Nephron progenitor cell (in vitro differentiated cells): ENCODE measurements around the gene RAI14.
A peak's percentile ranks its signal among the peaks of the same experiment; 100 is the strongest.

Experiments
- DNase-seq: peaks from one replicate; pipeline ENCODE4 v3.0.0; 2021
- H3K27ac Mint-ChIP-seq: 2 replicates; pipeline ENCODE4 v1.8.0; 2021; ENCODE audit warnings: mild to moderate bottlenecking, moderate library complexity, mixed read lengths
- H3K27me3 Mint-ChIP-seq: 2 replicates; pipeline ENCODE4 v1.8.0; 2021; ENCODE audit warnings: mild to moderate bottlenecking, low read depth, mixed read lengths; ENCODE audit not compliant: poor library complexity
- H3K36me3 Mint-ChIP-seq: 2 replicates; pipeline ENCODE4 v1.8.0; 2021; ENCODE audit warnings: low read depth, mixed read lengths
- H3K4me1 Mint-ChIP-seq: 2 replicates; pipeline ENCODE4 v1.8.0; 2021; ENCODE audit warnings: mixed read lengths
- H3K4me3 Mint-ChIP-seq: 2 replicates; pipeline ENCODE4 v1.8.0; 2021; ENCODE audit warnings: mild to moderate bottlenecking, moderate library complexity, mixed read lengths
- H3K9me3 Mint-ChIP-seq: 2 replicates; pipeline ENCODE4 v1.8.0; 2021; ENCODE audit warnings: mild to moderate bottlenecking, moderate library complexity, mixed read lengths
- TF ChIP-seq, protein P1 (sequence below): fragments of 200-600 bp; sonication (generic); IDR thresholded peaks from 2 replicates; pipeline ENCODE4 v1.5.0; 2021; ENCODE audit warnings: antibody characterized with exemption

RAI14 gene

DNA sequence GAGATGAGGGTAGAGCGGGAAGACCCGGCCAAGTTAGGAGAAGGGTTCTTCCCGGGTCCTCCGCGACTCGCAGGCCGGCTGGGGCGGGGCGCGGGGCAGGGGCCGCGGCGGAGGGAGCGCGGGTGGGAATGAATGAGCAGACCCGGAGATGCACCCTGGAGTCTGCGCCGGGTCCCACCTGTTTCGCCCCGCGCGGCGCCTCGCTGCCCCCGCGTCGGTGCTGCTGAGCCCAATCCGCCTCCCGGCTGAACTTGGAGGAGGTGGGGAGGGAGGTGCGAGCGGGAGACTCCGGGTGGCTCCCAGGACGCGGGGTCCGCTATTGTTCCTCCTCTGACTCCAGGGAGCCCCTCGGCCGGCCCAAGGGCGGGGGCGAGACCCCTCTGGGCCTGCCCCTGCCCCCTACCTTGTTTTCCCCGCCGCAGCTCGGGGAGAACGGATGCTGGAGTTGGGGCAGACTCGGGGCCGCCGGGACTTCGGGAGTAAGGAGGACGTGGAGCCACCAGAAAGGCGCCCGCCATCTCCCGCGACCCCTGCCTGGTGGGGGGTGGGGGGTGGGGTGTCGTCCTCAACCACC lies 659 bp downstream of the RAI14 start:
- H3K4me3 Mint-ChIP-seq, result peak overlapping the region; percentile 94
- H3K27me3 Mint-ChIP-seq, result peaks cover 28% of the 10 kb centered on the region
- H3K4me1 Mint-ChIP-seq, result peaks cover 32% of the 10 kb centered on the region
- DNase-seq, result peak; percentile 45
- TF ChIP-seq, protein P1, sequence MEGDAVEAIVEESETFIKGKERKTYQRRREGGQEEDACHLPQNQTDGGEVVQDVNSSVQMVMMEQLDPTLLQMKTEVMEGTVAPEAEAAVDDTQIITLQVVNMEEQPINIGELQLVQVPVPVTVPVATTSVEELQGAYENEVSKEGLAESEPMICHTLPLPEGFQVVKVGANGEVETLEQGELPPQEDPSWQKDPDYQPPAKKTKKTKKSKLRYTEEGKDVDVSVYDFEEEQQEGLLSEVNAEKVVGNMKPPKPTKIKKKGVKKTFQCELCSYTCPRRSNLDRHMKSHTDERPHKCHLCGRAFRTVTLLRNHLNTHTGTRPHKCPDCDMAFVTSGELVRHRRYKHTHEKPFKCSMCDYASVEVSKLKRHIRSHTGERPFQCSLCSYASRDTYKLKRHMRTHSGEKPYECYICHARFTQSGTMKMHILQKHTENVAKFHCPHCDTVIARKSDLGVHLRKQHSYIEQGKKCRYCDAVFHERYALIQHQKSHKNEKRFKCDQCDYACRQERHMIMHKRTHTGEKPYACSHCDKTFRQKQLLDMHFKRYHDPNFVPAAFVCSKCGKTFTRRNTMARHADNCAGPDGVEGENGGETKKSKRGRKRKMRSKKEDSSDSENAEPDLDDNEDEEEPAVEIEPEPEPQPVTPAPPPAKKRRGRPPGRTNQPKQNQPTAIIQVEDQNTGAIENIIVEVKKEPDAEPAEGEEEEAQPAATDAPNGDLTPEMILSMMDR, result no peak
- no peaks in the 10 kb centered on the region for H3K9me3 Mint-ChIP-seq
- peaks cover 11% of the 10 kb centered on the region for H3K36me3 Mint-ChIP-seq
- H3K27ac Mint-ChIP-seq, result no peak overlapping the region

DNA sequence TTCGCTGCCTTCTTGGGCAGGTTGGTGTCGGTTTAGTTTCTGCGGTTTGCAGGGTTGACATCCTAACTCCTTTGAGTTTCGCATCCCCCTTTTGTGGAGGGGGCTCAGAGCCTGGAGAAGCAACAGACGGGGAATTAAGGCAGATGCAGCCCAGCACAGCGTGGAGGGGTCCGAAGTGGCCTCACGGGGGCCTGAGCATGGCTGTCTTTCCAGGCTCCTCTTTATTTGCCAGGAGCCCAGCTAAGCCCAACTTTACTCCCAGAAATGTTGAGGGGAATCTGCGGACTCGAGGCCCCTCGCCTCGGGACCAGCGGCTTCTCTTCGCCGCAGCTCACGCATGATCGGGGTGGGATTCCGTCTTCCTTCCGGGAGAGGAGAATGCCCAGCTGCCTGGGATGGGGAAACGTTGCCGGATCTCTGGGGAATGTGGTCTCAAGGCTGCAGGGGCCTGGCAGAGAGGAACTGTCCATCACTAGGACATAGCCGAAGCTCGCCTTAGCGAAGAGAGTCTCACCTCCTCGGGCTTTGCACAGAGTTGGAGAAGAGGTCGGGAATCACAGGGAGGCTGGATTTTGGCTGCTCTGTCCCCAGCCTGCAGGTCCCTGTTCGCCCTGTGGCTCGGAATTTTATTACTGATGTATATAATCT lies 1.3 kb downstream of the RAI14 start:
- H3K4me1 Mint-ChIP-seq, result peaks cover 31% of the 10 kb centered on the region
- DNase-seq, result peak; percentile 50

DNA sequence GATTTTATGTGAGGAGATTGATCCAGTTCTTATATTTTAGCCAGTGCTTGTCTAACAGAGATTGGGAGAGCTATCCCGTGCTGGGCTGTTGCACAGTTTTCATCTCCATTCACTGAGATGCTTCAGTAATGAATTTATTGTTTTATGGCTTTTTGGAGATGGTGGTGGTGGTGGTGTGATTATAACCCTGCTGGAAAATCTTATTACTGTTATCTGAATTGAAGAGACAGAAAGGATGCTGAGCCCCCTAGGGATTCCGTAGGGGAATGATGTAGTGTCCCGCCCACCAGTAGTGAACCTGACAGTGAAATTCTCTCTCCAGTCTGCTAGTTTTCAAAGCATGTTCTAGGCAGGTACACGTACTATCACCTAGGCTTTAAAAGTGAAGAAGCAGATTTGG lies 1.9 kb downstream of the RAI14 start:
- Mint-ChIP-seq H3K4me1 (peaks cover 31% of the 10 kb centered on the region), H3K27ac (no peak overlapping the region), H3K27me3 (peaks cover 28% of the 10 kb centered on the region), H3K36me3 (peaks cover 16% of the 10 kb centered on the region), H3K4me3 (peak overlapping the region; percentile 94), H3K9me3 (no peaks in the 10 kb centered on the region)
- no peak for DNase-seq
- TF ChIP-seq, protein P1, result no peak

More for the DNA sequence above, 1.3 kb downstream of the RAI14 start:
- TF ChIP-seq, protein P1, result no peak
- Mint-ChIP-seq H3K27me3 (peaks cover 28% of the 10 kb centered on the region), H3K36me3 (peaks cover 16% of the 10 kb centered on the region), H3K4me3 (peak overlapping the region; percentile 94), H3K27ac (no peak overlapping the region), H3K9me3 (no peaks in the 10 kb centered on the region)

DNA sequence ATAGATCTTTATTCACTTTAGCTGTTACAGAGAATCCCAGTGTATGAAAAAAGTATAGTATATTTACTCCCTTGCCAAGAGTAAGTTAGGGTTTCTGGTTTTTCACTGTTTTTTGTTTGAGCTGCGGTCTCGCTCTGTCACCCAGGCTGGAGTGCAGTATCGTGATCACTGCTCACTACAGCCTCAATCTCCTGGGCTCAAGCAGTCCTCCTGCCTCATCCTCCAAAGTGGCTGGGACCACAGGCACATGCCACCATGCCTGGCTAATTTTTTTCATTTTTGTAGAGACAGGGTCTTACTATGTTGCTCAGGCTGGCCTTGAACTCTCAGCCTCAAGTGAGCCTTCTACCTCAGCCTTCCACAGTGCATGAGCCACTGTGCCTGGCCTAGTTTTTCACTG lies 3.0 kb downstream of the RAI14 start:
- Mint-ChIP-seq H3K4me1 (peaks cover 31% of the 10 kb centered on the region), H3K4me3 (peak overlapping the region; percentile 67), H3K9me3 (peaks cover 5% of the 10 kb centered on the region), H3K27me3 (peaks cover 18% of the 10 kb centered on the region), H3K27ac (no peak overlapping the region), H3K36me3 (peaks cover 22% of the 10 kb centered on the region)
- no peak for DNase-seq
- TF ChIP-seq, protein P1, result no peak

DNA sequence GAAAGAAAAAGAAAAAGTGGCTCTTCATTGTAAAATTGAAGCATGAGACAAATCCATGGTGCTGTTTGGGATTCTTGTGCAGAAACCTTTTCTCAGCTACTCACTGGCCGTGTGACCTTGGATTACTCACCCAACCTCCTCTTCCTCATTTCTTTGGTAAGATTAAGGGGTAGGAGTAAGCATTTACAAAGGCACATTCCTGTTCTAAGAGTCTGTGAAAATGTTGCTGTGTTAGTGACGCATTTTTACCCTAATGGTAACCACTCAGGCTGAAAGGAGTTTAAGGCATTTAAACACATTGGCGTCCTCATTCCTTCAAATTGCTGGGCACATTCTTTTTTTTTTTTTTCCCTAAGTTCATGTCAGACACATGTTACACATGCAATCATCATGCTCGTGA lies 4.3 kb downstream of the RAI14 start:
- no peak for DNase-seq
- Mint-ChIP-seq H3K4me3 (no peak overlapping the region), H3K27me3 (peaks cover 14% of the 10 kb centered on the region), H3K9me3 (peaks cover 5% of the 10 kb centered on the region), H3K27ac (no peak overlapping the region), H3K4me1 (peaks cover 23% of the 10 kb centered on the region), H3K36me3 (peaks cover 22% of the 10 kb centered on the region)
- TF ChIP-seq, protein P1, result no peak
